Pons (tissue), 1 donor: Measurements from ENCODE around the gene SH2D1A.
"Not testable (repeated sequence)": the region's sequence is repeated elsewhere in the genome, so short reads cannot be mapped to it uniquely, and the experiment has no call there.

Source experiments
- DNase-seq: peaks from one replicate; pipeline ENCODE4 v3.0.0-alpha.2; 2016; ENCODE audit warnings: low spot score

SH2D1A gene

GRCh38 chrX:124354648-124355047, 8.3 kb downstream of the SH2D1A start:
- no peak for DNase-seq

- DNase-seq = no peak
Measured at GRCh38 chrX:124358800-124359383, 12.5 kb downstream of the SH2D1A start.

GRCh38 chrX:124362072-124362471, 15.7 kb downstream of the SH2D1A start:
- DNase-seq = no peak

GRCh38 chrX:124362761-124363160, 16.4 kb downstream of the SH2D1A start:
- DNase-seq = no peak

GRCh38 chrX:124369722-124370121, 23.4 kb downstream of the SH2D1A start:
- no peak for DNase-seq

GRCh38 chrX:124373348-124373747, 27.0 kb downstream of the SH2D1A start:
- DNase-seq = no peak

- DNase-seq = no peak
Measured at GRCh38 chrX:124378643-124379042, 32.3 kb downstream of the SH2D1A start.

- no peak for DNase-seq
Measured at GRCh38 chrX:124383354-124383753, 37.0 kb downstream of the SH2D1A start.

- no peak for DNase-seq
Measured at GRCh38 chrX:124386401-124386800, 40.0 kb downstream of the SH2D1A start.

GRCh38 chrX:124388562-124388961, 42.2 kb downstream of the SH2D1A start:
- DNase-seq = peak; percentile 53

GRCh38 chrX:124392794-124393193, 46.4 kb downstream of the SH2D1A start:
- no peak for DNase-seq

- no peak for DNase-seq
Measured at GRCh38 chrX:124393238-124393637, 46.9 kb downstream of the SH2D1A start.

GRCh38 chrX:124393659-124394058, 47.3 kb downstream of the SH2D1A start:
- DNase-seq = no peak

GRCh38 chrX:124395145-124395880, 49.0 kb downstream of the SH2D1A start:
- no peak for DNase-seq

- no peak for DNase-seq
Measured at GRCh38 chrX:124401696-124402095, 55.3 kb downstream of the SH2D1A start.

GRCh38 chrX:124405868-124406267, 59.5 kb downstream of the SH2D1A start:
- DNase-seq = no peak

GRCh38 chrX:124406294-124407014, 60.1 kb downstream of the SH2D1A start:
- peak; percentile 53 for DNase-seq

- DNase-seq = no peak
Measured at GRCh38 chrX:124407226-124407625, 60.9 kb downstream of the SH2D1A start.

- not testable (repeated sequence) for DNase-seq
Measured at GRCh38 chrX:124408380-124408779, 62.0 kb downstream of the SH2D1A start.

- DNase-seq = no peak
Measured at GRCh38 chrX:124413244-124413643, 66.9 kb downstream of the SH2D1A start.

GRCh38 chrX:124414281-124414680, 67.9 kb downstream of the SH2D1A start:
- no peak for DNase-seq

- no peak for DNase-seq
Measured at GRCh38 chrX:124415115-124415800, 68.9 kb downstream of the SH2D1A start.
